ENCODE data around the gene UBE2G2. TPM values are rescaled to one million over a fixed set of nuclear protein-coding genes. Genes with fewer than 3 reads are reported as not detected.

UBE2G2 gene
- total RNA-seq, 1 experiment from 2014 or later = 212 TPM

DNA sequence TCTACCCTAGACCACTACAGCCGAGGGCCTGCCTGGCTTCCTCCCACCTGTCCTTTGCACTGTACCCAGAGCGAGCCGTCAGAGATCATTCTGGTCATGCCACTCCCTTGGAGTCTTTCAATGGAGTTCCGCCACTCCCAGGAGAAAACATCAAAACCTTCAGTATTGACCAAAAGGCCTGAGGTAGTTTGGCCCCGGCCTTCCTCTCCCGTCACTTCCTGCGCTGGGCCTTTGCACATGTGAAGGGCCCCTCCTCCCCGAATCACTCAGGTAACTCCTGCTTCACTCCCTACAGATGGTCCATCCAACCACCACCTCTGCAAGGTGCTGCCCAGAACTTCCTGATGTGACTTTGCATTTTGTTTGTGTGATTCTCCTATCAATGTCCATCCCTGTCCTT is 26.6 kb downstream of the UBE2G2 start:
- Histone ChIP-seq H3K36me3 (ENCODE audit: insufficient read depth, low read length, poor library complexity, severe bottlenecking) (peaks cover 83% of the 10 kb centered on the region), H3K9me3 (ENCODE audit: low read depth, low read length, poor library complexity, severe bottlenecking) (no peaks in the 10 kb centered on the region), H3K27ac (ENCODE audit: low read depth, low read length, poor library complexity, severe bottlenecking) (no peak overlapping the region), H3K4me3 (ENCODE audit: low read depth, low read length, poor library complexity, severe bottlenecking) (no peak overlapping the region), H3K27me3 (replicated peaks; ENCODE audit: insufficient read depth, low read depth, low read length, poor library complexity) (no peaks in the 10 kb centered on the region), H3K4me1 (ENCODE audit: insufficient read depth, low read length, poor library complexity, severe bottlenecking) (peaks cover 21% of the 10 kb centered on the region)
- no peak for DNase-seq (ENCODE audit: low spot score)
- POLR2A ChIA-PET (ENCODE audit: low non-redundant PET) = no interaction called here
- intact Hi-C loops (cut with micrococcal nuclease; ENCODE audit: unreplicated experiment) = no loop called here
- CTCF ChIA-PET = no interaction called here
- TF ChIP-seq CTCF (conservative IDR thresholded peaks at IDR 0.05; ENCODE audit: low read depth, low read length) (no peak), EZH2 (IDR thresholded peaks at IDR 0.05; ENCODE audit: borderline replicate concordance, low read depth, low read length, poor library complexity, severe bottlenecking) (no peak)
- BruUV-seq (replicated peaks) = TSS peak; percentile 2

GRCh38 chr21:44773291-44773932 is 28.2 kb downstream of the UBE2G2 start:
- ChIA-PET CTCF (no interaction called here), POLR2A (ENCODE audit: low non-redundant PET) (no interaction called here)
- no peak overlapping the region for H3K27ac ChIP-seq (ENCODE audit: low read depth, low read length, poor library complexity, severe bottlenecking)
- no peaks in the 10 kb centered on the region for H3K9me3 ChIP-seq (ENCODE audit: low read depth, low read length, poor library complexity, severe bottlenecking)
- no TSS peak for BruUV-seq (replicated peaks)
- H3K36me3 ChIP-seq (ENCODE audit: insufficient read depth, low read length, poor library complexity, severe bottlenecking) = peaks cover 83% of the 10 kb centered on the region
- TF ChIP-seq CTCF (conservative IDR thresholded peaks at IDR 0.05; ENCODE audit: low read depth, low read length) = no peak
- TF ChIP-seq EZH2 (IDR thresholded peaks at IDR 0.05; ENCODE audit: borderline replicate concordance, low read depth, low read length, poor library complexity, severe bottlenecking) = no peak
- DNase-seq (ENCODE audit: low spot score) = peak; percentile 60
- H3K4me1 ChIP-seq (ENCODE audit: insufficient read depth, low read length, poor library complexity, severe bottlenecking) = peaks cover 7% of the 10 kb centered on the region
- intact Hi-C loops (cut with micrococcal nuclease; ENCODE audit: unreplicated experiment) = no loop called here
- no peaks in the 10 kb centered on the region for H3K27me3 ChIP-seq (replicated peaks; ENCODE audit: insufficient read depth, low read depth, low read length, poor library complexity)
- no peak overlapping the region for H3K4me3 ChIP-seq (ENCODE audit: low read depth, low read length, poor library complexity, severe bottlenecking)

- no peak for DNase-seq (ENCODE audit: low spot score)
- Histone ChIP-seq H3K4me1 (ENCODE audit: insufficient read depth, low read length, poor library complexity, severe bottlenecking) (no peaks in the 10 kb centered on the region), H3K9me3 (ENCODE audit: low read depth, low read length, poor library complexity, severe bottlenecking) (no peaks in the 10 kb centered on the region), H3K36me3 (ENCODE audit: insufficient read depth, low read length, poor library complexity, severe bottlenecking) (peaks cover 76% of the 10 kb centered on the region), H3K4me3 (ENCODE audit: low read depth, low read length, poor library complexity, severe bottlenecking) (no peak overlapping the region), H3K27ac (ENCODE audit: low read depth, low read length, poor library complexity, severe bottlenecking) (no peak overlapping the region), H3K27me3 (replicated peaks; ENCODE audit: insufficient read depth, low read depth, low read length, poor library complexity) (no peaks in the 10 kb centered on the region)
- TF ChIP-seq CTCF (conservative IDR thresholded peaks at IDR 0.05; ENCODE audit: low read depth, low read length) (no peak), EZH2 (IDR thresholded peaks at IDR 0.05; ENCODE audit: borderline replicate concordance, low read depth, low read length, poor library complexity, severe bottlenecking) (no peak)
- intact Hi-C loops (cut with micrococcal nuclease; ENCODE audit: unreplicated experiment) = no loop called here
- CTCF ChIA-PET = no interaction called here
- BruUV-seq (replicated peaks) = no TSS peak
- POLR2A ChIA-PET (ENCODE audit: low non-redundant PET) = no interaction called here
Measured at GRCh38 chr21:44771896-44772525, 29.6 kb downstream of the UBE2G2 start.

Measured in A673 (cell line).